ENCODE results near the gene INPP4B. TPM values are rescaled to one million over a fixed set of nuclear protein-coding genes. Genes with fewer than 3 reads are reported as not detected.

The INPP4B gene
- total RNA-seq, 3 donors from 2014 or later, result 15.8 to 113 (median 93.4) TPM

DNA sequence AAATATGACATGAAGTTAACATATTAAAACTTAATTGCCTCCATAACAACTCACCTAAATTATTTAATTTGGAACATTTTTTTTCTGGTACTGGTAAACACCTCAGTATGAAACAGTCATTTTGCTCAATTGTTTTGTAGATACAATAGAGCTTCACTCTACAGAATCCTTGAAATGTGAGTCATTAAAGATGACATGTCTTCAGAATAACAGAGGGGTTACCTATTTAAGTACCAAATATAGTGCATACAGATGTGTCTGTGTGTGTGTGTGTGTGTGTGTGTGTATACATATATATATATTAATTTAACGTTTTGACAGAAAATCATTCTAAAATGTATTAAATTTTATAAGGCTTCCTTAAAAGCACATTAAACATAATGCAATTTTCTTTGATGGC, 297.6 kb downstream of the INPP4B start:
- no peak for DNase-seq (ENCODE audit: low spot score in 2 of 2)
- intact Hi-C loops (cut with DNase I; ENCODE audit: low total_unique reads), result no loop called here
- TF ChIP-seq POLR2A (IDR thresholded peaks at IDR 0.05), result no peak
- TF ChIP-seq, protein P1, sequence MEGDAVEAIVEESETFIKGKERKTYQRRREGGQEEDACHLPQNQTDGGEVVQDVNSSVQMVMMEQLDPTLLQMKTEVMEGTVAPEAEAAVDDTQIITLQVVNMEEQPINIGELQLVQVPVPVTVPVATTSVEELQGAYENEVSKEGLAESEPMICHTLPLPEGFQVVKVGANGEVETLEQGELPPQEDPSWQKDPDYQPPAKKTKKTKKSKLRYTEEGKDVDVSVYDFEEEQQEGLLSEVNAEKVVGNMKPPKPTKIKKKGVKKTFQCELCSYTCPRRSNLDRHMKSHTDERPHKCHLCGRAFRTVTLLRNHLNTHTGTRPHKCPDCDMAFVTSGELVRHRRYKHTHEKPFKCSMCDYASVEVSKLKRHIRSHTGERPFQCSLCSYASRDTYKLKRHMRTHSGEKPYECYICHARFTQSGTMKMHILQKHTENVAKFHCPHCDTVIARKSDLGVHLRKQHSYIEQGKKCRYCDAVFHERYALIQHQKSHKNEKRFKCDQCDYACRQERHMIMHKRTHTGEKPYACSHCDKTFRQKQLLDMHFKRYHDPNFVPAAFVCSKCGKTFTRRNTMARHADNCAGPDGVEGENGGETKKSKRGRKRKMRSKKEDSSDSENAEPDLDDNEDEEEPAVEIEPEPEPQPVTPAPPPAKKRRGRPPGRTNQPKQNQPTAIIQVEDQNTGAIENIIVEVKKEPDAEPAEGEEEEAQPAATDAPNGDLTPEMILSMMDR (IDR thresholded peaks at IDR 0.05), result no peak
- no peak for TF ChIP-seq POLR2AphosphoS5 (IDR thresholded peaks at IDR 0.05)
- no peaks in the 10 kb centered on the region for H3K27me3 ChIP-seq
- H3K4me1 ChIP-seq, result no peaks in the 10 kb centered on the region
- H3K4me3 ChIP-seq, result no peak overlapping the region
- H3K27ac ChIP-seq, result no peak overlapping the region
- H3K36me3 ChIP-seq, result no peaks in the 10 kb centered on the region
- no peaks in the 10 kb centered on the region for H3K9me3 ChIP-seq

DNA sequence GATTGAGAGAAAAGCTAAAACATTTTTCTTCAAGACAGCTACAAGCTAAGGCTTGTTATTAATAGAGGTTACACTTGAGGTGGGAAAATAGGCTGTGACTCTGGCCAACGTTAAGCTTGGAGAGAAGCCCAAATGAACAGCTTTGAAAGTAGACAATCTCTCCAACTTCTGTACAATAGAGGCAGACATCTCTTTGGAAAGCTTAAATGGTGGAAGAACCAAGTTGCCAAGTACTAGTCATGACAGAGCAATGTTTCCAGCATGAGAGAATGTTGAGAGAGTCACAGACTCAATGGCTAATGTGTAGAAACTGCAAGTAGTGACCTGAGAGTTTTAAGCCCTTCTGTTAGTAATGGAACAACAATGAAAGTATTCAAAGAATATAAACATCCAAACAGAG, 298.1 kb downstream of the INPP4B start:
- intact Hi-C loops (cut with DNase I; ENCODE audit: low total_unique reads), result no loop called here

GRCh38 chr4:142544594-142544993, 301.5 kb downstream of the INPP4B start:
- Histone ChIP-seq H3K27ac (no peak overlapping the region), H3K4me1 (no peaks in the 10 kb centered on the region), H3K36me3 (no peaks in the 10 kb centered on the region), H3K9me3 (no peaks in the 10 kb centered on the region), H3K4me3 (no peak overlapping the region), H3K27me3 (no peaks in the 10 kb centered on the region)
- no peak for TF ChIP-seq POLR2A (IDR thresholded peaks at IDR 0.05)
- TF ChIP-seq, protein P1 (IDR thresholded peaks at IDR 0.05), result no peak
- TF ChIP-seq POLR2AphosphoS5 (IDR thresholded peaks at IDR 0.05), result no peak
- no peak for DNase-seq (ENCODE audit: low spot score in 2 of 2)
- intact Hi-C loops (cut with DNase I; ENCODE audit: low total_unique reads), result no loop called here

More for the DNA sequence above, 298.1 kb downstream of the INPP4B start:
- H3K4me1 ChIP-seq, result no peaks in the 10 kb centered on the region
- H3K27ac ChIP-seq, result no peak overlapping the region
- TF ChIP-seq POLR2A (IDR thresholded peaks at IDR 0.05) (no peak), POLR2AphosphoS5 (IDR thresholded peaks at IDR 0.05) (no peak)
- TF ChIP-seq, protein P1 (IDR thresholded peaks at IDR 0.05), result no peak
- H3K27me3 ChIP-seq, result no peaks in the 10 kb centered on the region
- H3K36me3 ChIP-seq, result no peaks in the 10 kb centered on the region
- no peaks in the 10 kb centered on the region for H3K9me3 ChIP-seq
- H3K4me3 ChIP-seq, result no peak overlapping the region
- DNase-seq (ENCODE audit: low spot score in 2 of 2), result no peak

DNA sequence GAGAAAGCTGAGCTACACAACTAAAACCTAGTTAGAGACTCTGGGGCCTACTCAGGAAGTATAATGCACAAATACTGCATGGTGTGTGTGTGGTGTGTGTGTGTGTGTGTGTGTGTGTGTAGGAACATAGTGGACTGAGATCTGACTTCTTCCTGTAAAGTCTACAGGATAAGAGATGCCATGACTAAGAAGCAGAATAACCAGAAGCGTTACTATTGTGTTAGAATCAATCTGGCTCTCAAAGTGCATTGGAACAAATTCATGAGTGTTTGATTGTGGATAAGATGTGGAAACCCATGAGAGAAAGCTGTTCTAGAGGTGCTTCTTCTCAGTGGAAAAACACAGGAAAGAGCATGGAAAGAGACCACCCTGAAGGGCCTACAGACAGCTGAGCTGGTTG, 302.1 kb downstream of the INPP4B start:
- no peak for DNase-seq (ENCODE audit: low spot score in 2 of 2)

GRCh38 chr4:142540483-142540804, 305.7 kb downstream of the INPP4B start:
- intact Hi-C loops (cut with DNase I; ENCODE audit: low total_unique reads), result no loop called here
- H3K4me3 ChIP-seq, result no peak overlapping the region

More for the DNA sequence above, 302.1 kb downstream of the INPP4B start:
- intact Hi-C loops (cut with DNase I; ENCODE audit: low total_unique reads), result no loop called here
- no peaks in the 10 kb centered on the region for H3K36me3 ChIP-seq
- TF ChIP-seq POLR2AphosphoS5 (IDR thresholded peaks at IDR 0.05), result no peak
- no peak for TF ChIP-seq POLR2A (IDR thresholded peaks at IDR 0.05)
- TF ChIP-seq, protein P1 (IDR thresholded peaks at IDR 0.05), result no peak
- no peaks in the 10 kb centered on the region for H3K27me3 ChIP-seq
- H3K9me3 ChIP-seq, result no peaks in the 10 kb centered on the region
- no peak overlapping the region for H3K27ac ChIP-seq
- H3K4me3 ChIP-seq, result no peak overlapping the region
- H3K4me1 ChIP-seq, result no peaks in the 10 kb centered on the region

More at GRCh38 chr4:142540483-142540804, 305.7 kb downstream of the INPP4B start:
- H3K36me3 ChIP-seq, result no peaks in the 10 kb centered on the region
- no peaks in the 10 kb centered on the region for H3K9me3 ChIP-seq
- TF ChIP-seq POLR2AphosphoS5 (IDR thresholded peaks at IDR 0.05) (no peak), POLR2A (IDR thresholded peaks at IDR 0.05) (no peak)
- TF ChIP-seq, protein P1 (IDR thresholded peaks at IDR 0.05), result no peak
- no peaks in the 10 kb centered on the region for H3K4me1 ChIP-seq
- no peak for DNase-seq (ENCODE audit: low spot score in 2 of 2)
- H3K27me3 ChIP-seq, result no peaks in the 10 kb centered on the region
- no peak overlapping the region for H3K27ac ChIP-seq

All from breast epithelium (tissue), 4 donors.